ENCODE results near the gene DUSP12.

Gene DUSP12

GRCh38 chr1:161771161-161771560 is 21.6 kb downstream of the DUSP12 start:
- H3K4me1 ChIP-seq (ENCODE audit: control insufficient read depth, insufficient read depth, low read length): no peaks in the 10 kb centered on the region
- H3K27ac ChIP-seq (ENCODE audit: low read length): no peak overlapping the region
- no peaks in the 10 kb centered on the region for H3K27me3 ChIP-seq (ENCODE audit: control insufficient read depth, insufficient read depth, low read length)
- no CpG with 5 or more reads among the region's 5 CpGs for WGBS (ENCODE audit: insufficient coverage, insufficient read length)
- H3K4me3 ChIP-seq (ENCODE audit: low read length): no peak overlapping the region
- no peak for DNase-seq (ENCODE audit: low read depth, low spot score)
- H3K9me3 ChIP-seq (ENCODE audit: control insufficient read depth, insufficient read depth, low read length): no peaks in the 10 kb centered on the region
- no peaks in the 10 kb centered on the region for H3K36me3 ChIP-seq (ENCODE audit: control insufficient read depth, insufficient read depth, low read length)

GRCh38 chr1:161771973-161772372 is 22.4 kb downstream of the DUSP12 start:
- Histone ChIP-seq H3K36me3 (ENCODE audit: control insufficient read depth, insufficient read depth, low read length) (no peaks in the 10 kb centered on the region), H3K27ac (ENCODE audit: low read length) (no peak overlapping the region), H3K4me3 (ENCODE audit: low read length) (no peak overlapping the region), H3K9me3 (ENCODE audit: control insufficient read depth, insufficient read depth, low read length) (no peaks in the 10 kb centered on the region), H3K27me3 (ENCODE audit: control insufficient read depth, insufficient read depth, low read length) (no peaks in the 10 kb centered on the region), H3K4me1 (ENCODE audit: control insufficient read depth, insufficient read depth, low read length) (no peaks in the 10 kb centered on the region)
- WGBS (ENCODE audit: insufficient coverage, insufficient read length): no CpG with 5 or more reads among the region's 2 CpGs
- no peak for DNase-seq (ENCODE audit: low read depth, low spot score)

- DNase-seq (ENCODE audit: low read depth, low spot score): no peak
- Histone ChIP-seq H3K27ac (ENCODE audit: low read length) (no peak overlapping the region), H3K9me3 (ENCODE audit: control insufficient read depth, insufficient read depth, low read length) (no peaks in the 10 kb centered on the region), H3K36me3 (ENCODE audit: control insufficient read depth, insufficient read depth, low read length) (no peaks in the 10 kb centered on the region), H3K27me3 (ENCODE audit: control insufficient read depth, insufficient read depth, low read length) (no peaks in the 10 kb centered on the region), H3K4me3 (ENCODE audit: low read length) (no peak overlapping the region), H3K4me1 (ENCODE audit: control insufficient read depth, insufficient read depth, low read length) (no peaks in the 10 kb centered on the region)
Observed at GRCh38 chr1:161772397-161772796, 22.8 kb downstream of the DUSP12 start.

- WGBS (ENCODE audit: insufficient coverage, insufficient read length): 100% methylated on average over 3 of the region's 4 CpGs
Observed at GRCh38 chr1:161773791-161774190, 24.2 kb downstream of the DUSP12 start.

GRCh38 chr1:161777261-161777660 is 27.7 kb downstream of the DUSP12 start:
- Histone ChIP-seq H3K4me3 (ENCODE audit: low read length) (no peak overlapping the region), H3K27ac (ENCODE audit: low read length) (no peak overlapping the region), H3K27me3 (ENCODE audit: control insufficient read depth, insufficient read depth, low read length) (no peaks in the 10 kb centered on the region), H3K4me1 (ENCODE audit: control insufficient read depth, insufficient read depth, low read length) (no peaks in the 10 kb centered on the region), H3K36me3 (ENCODE audit: control insufficient read depth, insufficient read depth, low read length) (no peaks in the 10 kb centered on the region), H3K9me3 (ENCODE audit: control insufficient read depth, insufficient read depth, low read length) (no peaks in the 10 kb centered on the region)
- DNase-seq (ENCODE audit: low read depth, low spot score): no peak
- WGBS (ENCODE audit: insufficient coverage, insufficient read length): no CpG with 5 or more reads among the region's 2 CpGs

More at GRCh38 chr1:161773791-161774190, 24.2 kb downstream of the DUSP12 start:
- Histone ChIP-seq H3K27me3 (ENCODE audit: control insufficient read depth, insufficient read depth, low read length) (no peaks in the 10 kb centered on the region), H3K9me3 (ENCODE audit: control insufficient read depth, insufficient read depth, low read length) (no peaks in the 10 kb centered on the region), H3K27ac (ENCODE audit: low read length) (no peak overlapping the region), H3K36me3 (ENCODE audit: control insufficient read depth, insufficient read depth, low read length) (no peaks in the 10 kb centered on the region), H3K4me3 (ENCODE audit: low read length) (no peak overlapping the region), H3K4me1 (ENCODE audit: control insufficient read depth, insufficient read depth, low read length) (no peaks in the 10 kb centered on the region)
- no peak for DNase-seq (ENCODE audit: low read depth, low spot score)

- Histone ChIP-seq H3K27me3 (ENCODE audit: control insufficient read depth, insufficient read depth, low read length) (no peaks in the 10 kb centered on the region), H3K4me3 (ENCODE audit: low read length) (no peak overlapping the region), H3K27ac (ENCODE audit: low read length) (no peak overlapping the region), H3K9me3 (ENCODE audit: control insufficient read depth, insufficient read depth, low read length) (no peaks in the 10 kb centered on the region), H3K36me3 (ENCODE audit: control insufficient read depth, insufficient read depth, low read length) (no peaks in the 10 kb centered on the region), H3K4me1 (ENCODE audit: control insufficient read depth, insufficient read depth, low read length) (no peaks in the 10 kb centered on the region)
- WGBS (ENCODE audit: insufficient coverage, insufficient read length): no CpG with 5 or more reads among the region's 1 CpG
- DNase-seq (ENCODE audit: low read depth, low spot score): no peak
Observed at GRCh38 chr1:161778522-161778921, 28.9 kb downstream of the DUSP12 start.

- no peak for DNase-seq (ENCODE audit: low read depth, low spot score)
- Histone ChIP-seq H3K4me3 (ENCODE audit: low read length) (no peak overlapping the region), H3K9me3 (ENCODE audit: control insufficient read depth, insufficient read depth, low read length) (no peaks in the 10 kb centered on the region), H3K27me3 (ENCODE audit: control insufficient read depth, insufficient read depth, low read length) (no peaks in the 10 kb centered on the region), H3K4me1 (ENCODE audit: control insufficient read depth, insufficient read depth, low read length) (no peaks in the 10 kb centered on the region), H3K27ac (ENCODE audit: low read length) (no peak overlapping the region), H3K36me3 (ENCODE audit: control insufficient read depth, insufficient read depth, low read length) (no peaks in the 10 kb centered on the region)
- no CpG with 5 or more reads among the region's 2 CpGs for WGBS (ENCODE audit: insufficient coverage, insufficient read length)
Observed at GRCh38 chr1:161779393-161779792, 29.8 kb downstream of the DUSP12 start.

- Histone ChIP-seq H3K4me1 (ENCODE audit: control insufficient read depth, insufficient read depth, low read length) (no peaks in the 10 kb centered on the region), H3K36me3 (ENCODE audit: control insufficient read depth, insufficient read depth, low read length) (no peaks in the 10 kb centered on the region), H3K4me3 (ENCODE audit: low read length) (no peak overlapping the region), H3K27me3 (ENCODE audit: control insufficient read depth, insufficient read depth, low read length) (no peaks in the 10 kb centered on the region), H3K27ac (ENCODE audit: low read length) (no peak overlapping the region), H3K9me3 (ENCODE audit: control insufficient read depth, insufficient read depth, low read length) (no peaks in the 10 kb centered on the region)
- DNase-seq (ENCODE audit: low read depth, low spot score): no peak
Observed at GRCh38 chr1:161781995-161782394, 32.4 kb downstream of the DUSP12 start.

GRCh38 chr1:161782886-161783285 is 33.3 kb downstream of the DUSP12 start:
- WGBS (ENCODE audit: insufficient coverage, insufficient read length): no CpG with 5 or more reads among the region's 4 CpGs
- no peaks in the 10 kb centered on the region for H3K4me1 ChIP-seq (ENCODE audit: control insufficient read depth, insufficient read depth, low read length)
- H3K27me3 ChIP-seq (ENCODE audit: control insufficient read depth, insufficient read depth, low read length): no peaks in the 10 kb centered on the region
- no peak for DNase-seq (ENCODE audit: low read depth, low spot score)
- no peak overlapping the region for H3K4me3 ChIP-seq (ENCODE audit: low read length)
- H3K27ac ChIP-seq (ENCODE audit: low read length): no peak overlapping the region
- no peaks in the 10 kb centered on the region for H3K9me3 ChIP-seq (ENCODE audit: control insufficient read depth, insufficient read depth, low read length)
- no peaks in the 10 kb centered on the region for H3K36me3 ChIP-seq (ENCODE audit: control insufficient read depth, insufficient read depth, low read length)

- no peak for DNase-seq (ENCODE audit: low read depth, low spot score)
- no CpG with 5 or more reads among the region's 1 CpG for WGBS (ENCODE audit: insufficient coverage, insufficient read length)
- Histone ChIP-seq H3K27me3 (ENCODE audit: control insufficient read depth, insufficient read depth, low read length) (no peaks in the 10 kb centered on the region), H3K36me3 (ENCODE audit: control insufficient read depth, insufficient read depth, low read length) (no peaks in the 10 kb centered on the region), H3K27ac (ENCODE audit: low read length) (no peak overlapping the region), H3K4me3 (ENCODE audit: low read length) (no peak overlapping the region), H3K4me1 (ENCODE audit: control insufficient read depth, insufficient read depth, low read length) (no peaks in the 10 kb centered on the region), H3K9me3 (ENCODE audit: control insufficient read depth, insufficient read depth, low read length) (no peaks in the 10 kb centered on the region)
Observed at GRCh38 chr1:161784968-161785367, 35.4 kb downstream of the DUSP12 start.

GRCh38 chr1:161787355-161787754 is 37.8 kb downstream of the DUSP12 start:
- Histone ChIP-seq H3K9me3 (ENCODE audit: control insufficient read depth, insufficient read depth, low read length) (no peaks in the 10 kb centered on the region), H3K4me1 (ENCODE audit: control insufficient read depth, insufficient read depth, low read length) (no peaks in the 10 kb centered on the region), H3K36me3 (ENCODE audit: control insufficient read depth, insufficient read depth, low read length) (no peaks in the 10 kb centered on the region), H3K4me3 (ENCODE audit: low read length) (no peak overlapping the region), H3K27ac (ENCODE audit: low read length) (no peak overlapping the region), H3K27me3 (ENCODE audit: control insufficient read depth, insufficient read depth, low read length) (no peaks in the 10 kb centered on the region)
- no CpG with 5 or more reads among the region's 4 CpGs for WGBS (ENCODE audit: insufficient coverage, insufficient read length)
- DNase-seq (ENCODE audit: low read depth, low spot score): no peak

Measured in iPS DF 6.9 (cell line).